Activated B cell treated with CpG ODN at 0.5 μM for 24 hours (primary cell): ENCODE results near the gene TRPV3. TPM values are rescaled to one million over a fixed set of nuclear protein-coding genes. Genes with fewer than 3 reads are reported as not detected.

Experiments used
- ATAC-seq: fragments of 200-7000 bp; cut with Tn5 transposase; one replicate; pipeline ENCODE4 v1.10.0; 2021; ENCODE audit warnings: low read depth, mild to moderate bottlenecking, moderate library complexity
- CTCF ChIA-PET: fragments of 350-600 bp; sonication (Branson Sonifier 250); formaldehyde crosslinking; loops from one replicate; lab custom pipeline; 2021; ENCODE audit warnings: antibody characterized with exemption; lab: Charles Lee
- POLR2A ChIA-PET: fragments of 350-600 bp; sonication (Branson Sonifier 250); formaldehyde crosslinking; loops from one replicate; lab custom pipeline; 2021; ENCODE audit warnings: antibody characterized with exemption; lab: Charles Lee
- DNase-seq: peaks from one replicate; pipeline ENCODE4 v3.0.0; 2022
- H3K27ac Mint-ChIP-seq: one replicate; pipeline ENCODE4 v1.8.0; 2020; ENCODE audit warnings: mixed read lengths
- H3K27me3 Mint-ChIP-seq: one replicate; pipeline ENCODE4 v1.8.0; 2021; ENCODE audit warnings: mixed read lengths
- H3K36me3 Mint-ChIP-seq: one replicate; pipeline ENCODE4 v1.8.0; 2021; ENCODE audit warnings: low read depth, mixed read lengths
- H3K4me1 Mint-ChIP-seq: one replicate; pipeline ENCODE4 v1.8.0; 2021; ENCODE audit warnings: mixed read lengths
- H3K4me3 Mint-ChIP-seq: one replicate; pipeline ENCODE4 v1.8.0; 2020; ENCODE audit warnings: mild to moderate bottlenecking, mixed read lengths
- H3K9me3 Mint-ChIP-seq: one replicate; pipeline ENCODE4 v1.8.0; 2020; ENCODE audit warnings: mixed read lengths
- intact Hi-C: fragments of 100-400 bp; cut with micrococcal nuclease; formaldehyde crosslinking; loops from one replicate; pipeline ENCODE4 v1.15.1; 2024
- total RNA-seq: library from RNA; stranded (reverse); gene quantifications from 2 replicates; pipeline ENCODE4 v1.2.3, GENCODE V29; 2022
- TF ChIP-seq, protein P1 (sequence below): fragments of 200-600 bp; IDR thresholded peaks from one replicate; pipeline ENCODE4 v1.8.0; 2022; ENCODE audit warnings: antibody characterized with exemption, mild to moderate bottlenecking

TRPV3 gene
- total RNA-seq, 1 donor from 2014 or later = 10.2 TPM

DNA sequence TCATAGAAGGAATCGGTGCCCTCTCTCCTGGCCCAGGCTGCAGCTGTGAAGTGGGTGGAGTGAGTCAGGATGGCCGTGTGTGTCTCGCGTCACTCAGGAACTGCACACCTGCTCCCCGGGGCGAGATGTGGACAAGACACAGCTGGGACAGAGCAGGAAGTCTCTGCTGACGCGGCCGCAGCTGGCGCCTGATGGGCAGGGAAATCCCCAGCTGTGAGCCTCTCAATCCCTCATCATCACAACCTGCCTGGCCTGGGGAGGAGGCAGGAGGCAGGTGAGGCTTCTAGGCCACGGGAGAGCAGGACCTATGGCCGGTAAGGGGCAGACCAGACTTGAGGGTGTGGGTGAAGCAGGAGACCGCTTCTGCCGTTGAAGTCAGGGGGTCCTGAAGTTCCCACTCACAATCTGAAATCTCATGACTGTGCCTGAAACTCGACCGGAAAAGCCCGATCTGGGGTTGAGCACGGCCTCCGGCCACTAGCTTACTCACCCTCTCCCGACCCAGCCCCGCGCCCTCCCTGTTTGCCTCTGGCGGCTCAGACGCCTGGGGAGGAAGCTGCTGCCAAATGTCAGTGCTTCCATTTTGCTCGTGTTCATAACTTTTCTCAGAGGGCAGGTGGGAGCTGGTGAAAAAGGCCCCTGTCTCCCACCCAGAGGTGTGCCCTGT lies 1.1 kb upstream of the TRPV3 start:
- TF ChIP-seq, protein P1, sequence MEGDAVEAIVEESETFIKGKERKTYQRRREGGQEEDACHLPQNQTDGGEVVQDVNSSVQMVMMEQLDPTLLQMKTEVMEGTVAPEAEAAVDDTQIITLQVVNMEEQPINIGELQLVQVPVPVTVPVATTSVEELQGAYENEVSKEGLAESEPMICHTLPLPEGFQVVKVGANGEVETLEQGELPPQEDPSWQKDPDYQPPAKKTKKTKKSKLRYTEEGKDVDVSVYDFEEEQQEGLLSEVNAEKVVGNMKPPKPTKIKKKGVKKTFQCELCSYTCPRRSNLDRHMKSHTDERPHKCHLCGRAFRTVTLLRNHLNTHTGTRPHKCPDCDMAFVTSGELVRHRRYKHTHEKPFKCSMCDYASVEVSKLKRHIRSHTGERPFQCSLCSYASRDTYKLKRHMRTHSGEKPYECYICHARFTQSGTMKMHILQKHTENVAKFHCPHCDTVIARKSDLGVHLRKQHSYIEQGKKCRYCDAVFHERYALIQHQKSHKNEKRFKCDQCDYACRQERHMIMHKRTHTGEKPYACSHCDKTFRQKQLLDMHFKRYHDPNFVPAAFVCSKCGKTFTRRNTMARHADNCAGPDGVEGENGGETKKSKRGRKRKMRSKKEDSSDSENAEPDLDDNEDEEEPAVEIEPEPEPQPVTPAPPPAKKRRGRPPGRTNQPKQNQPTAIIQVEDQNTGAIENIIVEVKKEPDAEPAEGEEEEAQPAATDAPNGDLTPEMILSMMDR = no peak
- peak overlapping the region; percentile 61 for H3K4me3 Mint-ChIP-seq
- ChIA-PET CTCF (interaction anchor here (1.3 to 1.9 kb wide), 2 partner anchors 23 to 77 kb away, joined by 3 to 6 read pairs; partner anchors contain the start of gene SHPK), POLR2A (interaction anchor here (0.6 to 1.5 kb wide), 5 partner anchors 12 to 77 kb away, joined by 4 to 10 read pairs (median 4); partner anchors contain the start of genes CTNS and SHPK)
- peak overlapping the region; percentile 88 for H3K27ac Mint-ChIP-seq
- peak; percentile 64 for DNase-seq
- peaks cover 49% of the 10 kb centered on the region for H3K4me1 Mint-ChIP-seq
- peak; percentile 73 for ATAC-seq
- intact Hi-C loops = loop anchor here (2.0 to 5.0 kb wide), 2 partner anchors 78 to 354 kb away; partner anchors contain the start of genes CTNS and SHPK
- H3K36me3 Mint-ChIP-seq = no peaks in the 10 kb centered on the region
- H3K27me3 Mint-ChIP-seq = peaks cover 6% of the 10 kb centered on the region
- H3K9me3 Mint-ChIP-seq = no peaks in the 10 kb centered on the region

DNA sequence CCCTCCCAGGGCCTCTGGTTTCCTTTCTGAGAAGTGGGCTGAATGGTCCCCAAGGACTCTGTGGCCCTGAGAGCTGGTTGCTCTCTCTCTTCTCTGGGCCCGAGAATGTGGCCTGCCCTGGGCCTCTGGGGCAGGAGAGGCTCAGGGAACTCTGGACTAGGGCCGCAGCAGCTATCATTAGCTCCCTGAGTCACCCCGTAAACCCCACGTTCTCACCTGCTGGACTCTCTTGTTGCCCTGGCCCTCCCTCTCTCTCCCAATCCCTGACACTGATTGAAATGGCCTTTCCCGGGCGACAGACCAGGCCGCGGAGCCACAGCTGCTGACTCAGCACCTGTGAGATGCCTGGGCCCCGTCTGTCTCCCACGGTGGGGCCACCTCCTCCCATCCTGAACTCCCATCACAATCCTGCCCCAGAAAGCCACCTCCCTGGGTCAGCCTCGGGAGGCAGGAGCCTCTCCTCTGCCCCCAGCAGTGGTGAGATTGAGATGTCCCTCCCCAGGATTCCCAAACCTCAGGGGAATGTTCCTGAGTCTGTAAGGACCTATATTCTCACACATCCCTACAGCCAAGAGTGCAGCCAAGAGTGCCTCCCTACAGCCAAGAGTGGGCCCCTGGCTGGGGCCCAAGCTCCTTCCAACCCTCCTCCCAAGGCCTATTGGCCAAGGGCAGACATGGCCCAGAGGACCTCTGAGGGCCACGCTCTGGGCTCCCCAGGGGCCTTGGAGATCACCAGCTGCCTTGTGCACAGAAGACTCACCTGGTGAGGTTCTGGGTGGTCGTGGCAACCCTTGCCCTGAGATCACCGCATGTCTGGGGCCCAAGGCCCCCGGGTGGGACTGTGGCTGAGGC lies 470 bp downstream of the TRPV3 start:
- ATAC-seq (peak; percentile 36), DNase-seq (peak; percentile 25)
- H3K27me3 Mint-ChIP-seq = peaks cover 8% of the 10 kb centered on the region
- TF ChIP-seq, protein P1 = no peak
- no peaks in the 10 kb centered on the region for H3K9me3 Mint-ChIP-seq
- H3K36me3 Mint-ChIP-seq = no peaks in the 10 kb centered on the region
- ChIA-PET CTCF (interaction anchor here (1.6 kb wide), 1 partner anchor 21 kb away, joined by 5 read pairs; no protein-coding TSS in a partner anchor), POLR2A (interaction anchor here (1.3 kb wide), 1 partner anchor 14 kb away, joined by 3 read pairs; no protein-coding TSS in a partner anchor)
- peaks cover 38% of the 10 kb centered on the region for H3K4me1 Mint-ChIP-seq
- peak overlapping the region; percentile 61 for H3K4me3 Mint-ChIP-seq
- peak overlapping the region; percentile 88 for H3K27ac Mint-ChIP-seq
- intact Hi-C loops = loop anchor here (2.0 to 5.0 kb wide), 2 partner anchors 22 to 355 kb away; no protein-coding TSS in a partner anchor

- ATAC-seq = no peak
- Mint-ChIP-seq H3K36me3 (no peaks in the 10 kb centered on the region), H3K4me1 (peaks cover 36% of the 10 kb centered on the region), H3K9me3 (no peaks in the 10 kb centered on the region), H3K27ac (peak overlapping the region; percentile 12), H3K4me3 (peak overlapping the region; percentile 61), H3K27me3 (peaks cover 8% of the 10 kb centered on the region)
- ChIA-PET CTCF (interaction anchor here (1.6 kb wide), 1 partner anchor 21 kb away, joined by 5 read pairs; no protein-coding TSS in a partner anchor), POLR2A (interaction anchor here (0.5 to 1.3 kb wide), 2 partner anchors 14 to 172 kb away, joined by 3 to 4 read pairs; no protein-coding TSS in a partner anchor)
- intact Hi-C loops = loop anchor here (2.0 to 5.0 kb wide), 2 partner anchors 22 to 356 kb away; no protein-coding TSS in a partner anchor
- TF ChIP-seq, protein P1 = no peak
- no peak for DNase-seq
Observed at GRCh38 chr17:3556239-3556915, 1.2 kb downstream of the TRPV3 start.

GRCh38 chr17:3555189-3555796 lies 2.3 kb downstream of the TRPV3 start:
- ChIA-PET CTCF (interaction anchor here (1.6 kb wide), 1 partner anchor 20 kb away, joined by 5 read pairs; no protein-coding TSS in a partner anchor), POLR2A (interaction anchor here (0.5 to 0.7 kb wide), 2 partner anchors 517 to 1928 kb away, joined by 6 to 8 read pairs; no protein-coding TSS in a partner anchor)
- no peaks in the 10 kb centered on the region for H3K9me3 Mint-ChIP-seq
- no peak overlapping the region for H3K27ac Mint-ChIP-seq
- DNase-seq = no peak
- no peak overlapping the region for H3K4me3 Mint-ChIP-seq
- no peak for ATAC-seq
- TF ChIP-seq, protein P1 = no peak
- H3K36me3 Mint-ChIP-seq = no peaks in the 10 kb centered on the region
- peaks cover 36% of the 10 kb centered on the region for H3K4me1 Mint-ChIP-seq
- intact Hi-C loops = loop anchor here (5.0 kb wide), 1 partner anchor 357 kb away; no protein-coding TSS in a partner anchor
- H3K27me3 Mint-ChIP-seq = peaks cover 8% of the 10 kb centered on the region
